Endometrial microvascular endothelial cells (primary cell): ENCODE data around the gene SIX2. TPM values are rescaled to one million over a fixed set of nuclear protein-coding genes. Genes with fewer than 3 reads are reported as not detected.

Experiments
- in situ Hi-C: cut with HindIII; loops from 2 replicates; pipeline ENCODE4 v1.10.0; 2017; ENCODE audit warnings: low sequenced_read_pairs, low pct_unique_long_range_greater_than_20kb; ENCODE audit errors: inconsistent ontology term
- total RNA-seq: library from RNA; depleted of rRNA; stranded (reverse); fragments of >200 nt; gene quantifications from one replicate; pipeline ENCODE4 v1.2.3, GENCODE V29; 2015; ENCODE audit errors: inconsistent ontology term

Gene SIX2
- total RNA-seq, 1 donor from 2014 or later = not detected

DNA sequence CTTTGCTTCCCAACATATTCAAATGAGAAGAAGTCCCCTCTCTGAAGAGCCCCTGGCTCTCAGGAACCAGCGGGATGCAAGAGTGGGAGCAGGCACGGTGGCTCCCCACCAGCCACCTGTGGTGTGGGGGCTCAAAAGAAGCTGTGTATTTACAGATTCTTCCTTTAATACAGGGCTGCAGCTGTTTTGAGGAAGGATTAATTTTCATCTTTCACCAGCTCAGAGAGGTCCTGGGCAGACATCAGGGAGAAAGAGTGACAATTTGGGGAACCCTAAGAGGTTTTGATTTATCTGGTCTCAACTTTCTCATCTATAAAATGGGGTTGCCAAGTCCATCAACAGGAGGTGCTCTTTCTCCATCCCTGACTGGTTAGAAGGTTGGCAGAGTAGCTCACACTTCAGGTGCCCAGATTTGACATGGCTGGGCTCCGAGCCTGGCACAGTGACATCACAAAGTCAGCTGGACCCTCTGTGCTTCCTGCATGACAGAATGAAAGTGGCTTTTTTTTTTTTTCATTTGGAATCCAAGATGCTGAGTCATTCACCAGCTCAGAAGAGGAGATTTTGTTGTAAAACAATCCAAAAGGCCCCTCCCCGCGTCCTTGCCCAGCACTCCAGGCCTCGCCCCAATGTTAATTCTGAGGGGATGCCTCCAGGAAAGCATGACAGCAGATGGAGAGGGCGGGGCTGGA, 15.5 kb upstream of the SIX2 start:
- in situ Hi-C loops = no loop called here

DNA sequence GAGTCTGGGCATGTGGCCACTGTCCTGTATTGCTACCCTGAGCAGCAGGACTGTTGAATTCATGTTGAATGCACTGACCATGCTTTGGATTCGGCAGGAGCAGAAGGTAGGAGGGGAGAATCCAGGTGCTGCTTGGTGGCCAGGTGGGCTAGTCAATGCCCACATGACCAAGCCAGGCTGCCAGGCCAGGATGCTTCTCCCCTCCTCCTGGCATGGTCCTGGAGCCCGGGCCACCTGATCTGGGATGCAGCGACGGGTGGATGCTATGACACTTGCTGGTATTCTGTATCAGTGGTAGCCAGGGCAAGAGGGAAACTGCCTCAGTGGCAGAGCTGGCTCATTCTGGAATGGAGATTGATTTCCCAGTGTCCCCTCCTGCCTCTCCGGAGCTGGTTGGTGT, 14.8 kb upstream of the SIX2 start:
- in situ Hi-C loops = no loop called here

DNA sequence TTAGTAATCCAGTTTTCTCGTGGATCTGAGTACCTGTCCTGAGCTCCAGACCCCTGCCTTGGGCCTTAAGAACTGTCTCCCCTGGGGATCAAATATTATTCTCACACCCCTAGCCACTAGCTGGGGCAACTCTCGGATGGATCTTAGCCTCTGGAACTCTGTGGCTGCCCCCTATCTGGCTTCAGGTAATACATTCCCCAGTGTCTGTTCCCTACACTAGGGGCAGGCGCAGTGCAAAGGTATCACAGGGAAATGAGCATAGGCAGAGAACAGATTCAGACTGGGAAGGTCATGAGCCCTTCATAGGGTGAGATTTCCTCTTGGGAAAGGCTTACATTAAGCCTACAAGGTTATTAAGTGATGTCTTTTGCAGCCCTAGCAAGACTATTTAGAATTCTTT, 11.2 kb upstream of the SIX2 start:
- in situ Hi-C loops = no loop called here

DNA sequence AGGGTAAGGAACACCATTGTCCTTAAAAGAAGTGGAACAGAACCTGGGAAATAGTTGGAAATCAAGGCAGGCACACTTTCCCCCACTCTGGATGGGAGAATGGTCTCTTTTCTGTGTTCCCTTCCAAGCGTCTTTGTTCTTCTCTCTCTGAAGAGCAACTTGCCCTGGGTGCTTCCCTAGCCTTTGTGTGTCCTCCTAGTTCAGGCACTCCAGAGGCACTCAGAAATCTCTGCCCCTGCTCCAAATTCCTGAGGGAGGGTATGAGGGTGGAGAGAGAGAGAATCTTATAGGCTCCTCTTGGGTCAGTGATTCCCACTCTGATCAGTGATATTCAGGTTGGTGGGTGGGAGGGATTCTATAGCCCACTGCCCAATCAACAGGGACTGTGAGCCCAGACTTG, 8.8 kb upstream of the SIX2 start:
- in situ Hi-C loops = no loop called here

DNA sequence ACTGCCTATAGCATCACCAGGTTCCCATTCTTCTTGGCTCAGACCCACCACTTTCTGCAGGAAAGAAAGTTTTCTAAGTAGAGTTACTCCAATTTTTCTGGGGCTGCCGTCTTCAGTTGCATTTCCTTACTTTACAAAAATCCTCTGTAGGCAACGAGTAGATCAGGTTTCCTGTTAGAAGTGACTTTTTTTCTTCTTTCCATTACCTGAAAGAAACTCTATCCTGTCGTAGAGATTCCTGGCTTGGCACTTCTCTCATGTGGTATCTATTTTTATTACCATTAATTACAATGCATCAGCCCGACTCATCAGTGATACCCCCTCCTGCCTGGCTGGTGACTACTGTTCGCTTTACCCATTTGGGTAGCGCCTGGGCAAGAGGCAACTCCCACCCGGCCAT, 5.6 kb upstream of the SIX2 start:
- in situ Hi-C loops = no loop called here

DNA sequence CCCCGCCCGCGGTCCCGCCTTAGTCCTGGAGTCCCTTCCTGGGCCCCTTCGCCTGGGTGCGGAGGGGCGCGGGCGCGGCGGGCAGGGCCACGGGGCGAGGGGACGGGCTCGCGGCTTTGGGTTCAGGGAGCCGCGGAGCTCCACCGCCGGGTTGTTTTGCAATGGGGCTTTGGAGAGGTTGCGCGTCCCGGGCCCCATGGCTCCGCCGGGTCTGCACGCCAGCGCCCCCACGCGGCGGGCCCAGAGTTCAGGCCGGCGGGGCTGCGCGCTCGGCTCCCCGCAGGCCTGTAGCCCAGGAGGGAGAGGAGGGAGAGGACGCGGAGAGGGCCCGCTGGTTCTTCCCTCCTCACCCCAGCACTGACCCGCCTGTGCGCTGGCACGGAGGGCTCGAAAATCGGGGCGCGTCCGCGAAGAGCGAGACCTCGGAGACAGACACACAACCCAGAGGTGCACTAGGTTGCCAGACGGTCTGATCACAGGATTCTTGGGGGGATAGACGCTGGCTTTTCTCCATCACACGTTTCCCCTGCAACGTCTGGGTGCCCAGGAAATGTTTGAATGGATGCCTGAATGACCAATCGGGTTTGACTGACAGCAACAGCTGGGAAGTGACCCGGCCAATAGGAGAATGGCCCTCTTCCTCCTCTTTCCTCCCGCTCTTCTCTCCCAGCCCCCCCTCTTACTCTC, 4.9 kb upstream of the SIX2 start:
- in situ Hi-C loops = no loop called here

DNA sequence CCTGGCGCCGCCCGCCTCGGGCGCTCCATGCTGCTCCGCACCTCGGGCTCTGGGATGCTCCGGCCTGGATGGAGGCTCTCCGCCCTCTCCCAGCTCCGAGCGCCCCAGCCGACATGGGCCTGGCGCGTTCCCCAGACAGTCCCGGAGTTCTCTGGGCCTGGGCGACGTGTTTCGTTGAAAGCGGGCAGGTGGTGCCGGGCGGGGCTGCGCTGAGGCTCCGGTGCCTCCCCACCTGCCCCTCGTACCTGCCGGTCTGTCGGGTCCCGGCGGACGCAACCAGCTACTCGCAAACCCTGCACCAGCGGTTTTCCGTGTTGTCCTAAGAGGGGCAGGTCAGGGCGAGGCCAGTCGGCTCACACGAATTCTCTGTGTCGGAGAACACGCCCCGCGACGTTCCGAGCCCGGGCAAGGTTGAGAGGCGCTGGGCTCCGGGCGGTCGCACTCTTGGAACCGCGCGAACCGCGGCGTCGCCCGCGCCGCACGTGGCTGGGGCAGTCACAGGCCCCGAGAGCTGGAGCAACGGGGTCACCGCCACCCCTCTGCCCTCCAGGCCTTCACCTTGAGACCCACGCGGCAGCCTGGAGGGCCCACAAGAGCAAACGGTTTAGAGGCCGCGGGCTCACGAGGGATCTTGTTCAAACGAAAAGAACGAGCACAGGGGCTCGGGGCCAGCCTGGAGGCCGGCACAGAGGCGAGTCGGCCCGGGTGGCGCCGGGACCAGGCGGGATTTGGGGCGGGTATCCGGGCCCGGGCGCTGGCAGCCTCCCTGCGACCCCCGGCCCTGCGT, 4.2 kb upstream of the SIX2 start:
- in situ Hi-C loops = no loop called here

DNA sequence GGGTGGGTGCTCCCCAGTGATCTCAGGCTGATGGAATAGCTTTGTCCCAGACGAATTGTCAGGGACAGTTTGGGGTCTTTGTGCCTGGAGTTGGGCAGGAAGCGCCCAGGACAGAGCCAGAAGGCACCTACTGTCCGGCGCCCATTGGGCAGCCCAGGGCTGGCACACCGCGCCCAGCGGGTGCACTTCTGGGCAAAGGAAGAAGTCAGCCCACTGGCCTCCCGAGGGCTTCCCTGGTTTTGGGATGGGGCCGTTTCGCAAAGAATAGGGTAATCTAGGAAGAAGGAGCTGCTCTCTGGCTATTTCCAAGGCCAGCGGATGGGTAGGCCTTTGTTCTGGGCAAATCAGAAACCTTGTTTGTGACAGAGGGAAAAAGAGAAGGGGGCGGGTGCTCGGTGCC, 3.5 kb upstream of the SIX2 start:
- in situ Hi-C loops = no loop called here

DNA sequence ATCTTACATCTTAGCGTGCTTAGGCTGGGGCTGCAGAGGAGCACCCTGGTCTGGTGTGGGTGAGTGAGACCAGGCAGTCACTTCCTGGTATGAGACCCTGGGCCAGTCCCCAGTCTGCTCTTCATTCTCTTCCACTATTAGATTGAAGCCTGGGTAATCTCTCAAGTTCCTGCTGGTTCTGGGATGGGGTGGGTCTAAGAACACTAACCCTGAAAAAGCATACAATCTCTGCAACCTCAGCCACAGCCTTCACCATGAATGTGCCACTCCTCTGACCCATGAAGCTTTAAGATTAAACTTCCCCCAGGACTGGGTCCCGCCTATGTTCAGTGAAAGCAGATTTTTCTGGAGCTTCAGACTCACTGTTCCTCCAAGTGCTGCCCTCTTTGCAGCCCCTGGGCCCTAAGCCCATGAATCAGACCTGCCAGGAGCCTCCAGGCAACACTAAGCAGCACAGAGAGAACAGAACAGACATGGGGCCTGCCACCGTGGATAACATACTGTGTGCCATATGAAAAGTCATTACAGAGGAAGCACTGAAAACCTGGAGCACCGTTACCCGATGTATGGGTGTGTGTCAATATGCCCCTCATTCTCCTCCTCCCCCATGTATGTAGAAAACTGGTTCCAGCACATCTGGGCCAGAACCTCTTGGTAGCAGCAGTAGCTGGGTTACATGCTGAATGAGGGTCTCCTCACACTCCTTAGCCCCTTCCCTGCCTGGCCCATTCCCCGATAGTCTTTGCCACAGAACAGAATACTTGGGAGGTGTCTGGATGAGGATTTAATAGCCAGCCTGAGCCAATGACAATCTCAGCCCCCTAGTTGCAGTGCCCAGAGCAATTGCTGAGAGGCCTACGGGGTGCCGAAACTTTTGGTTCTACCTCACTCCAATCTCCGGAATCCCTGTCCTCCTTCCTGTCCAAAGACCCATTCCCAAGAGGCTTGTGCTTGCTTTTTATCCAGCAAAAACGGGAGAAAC, 2.7 kb upstream of the SIX2 start:
- in situ Hi-C loops = no loop called here

DNA sequence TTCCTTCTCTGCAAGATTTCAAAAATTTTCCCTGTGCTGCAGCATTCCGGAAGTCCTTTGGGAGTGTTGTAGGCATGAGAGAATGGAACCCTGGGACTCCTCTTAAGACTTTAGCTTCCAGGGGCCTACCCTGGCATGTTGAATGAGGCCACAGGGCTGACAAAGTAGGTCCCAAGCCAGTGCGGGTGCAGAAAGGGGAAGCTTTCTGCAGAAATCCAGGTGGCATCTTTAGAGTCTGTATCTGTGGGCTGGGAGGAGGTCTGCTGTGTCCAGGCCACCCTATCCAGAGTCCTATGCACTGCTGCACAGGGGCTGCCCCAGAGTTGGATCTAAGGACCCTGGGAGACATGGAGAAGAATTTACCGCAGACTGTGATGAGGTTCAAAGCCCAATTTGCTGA, 1.9 kb upstream of the SIX2 start:
- in situ Hi-C loops = no loop called here

DNA sequence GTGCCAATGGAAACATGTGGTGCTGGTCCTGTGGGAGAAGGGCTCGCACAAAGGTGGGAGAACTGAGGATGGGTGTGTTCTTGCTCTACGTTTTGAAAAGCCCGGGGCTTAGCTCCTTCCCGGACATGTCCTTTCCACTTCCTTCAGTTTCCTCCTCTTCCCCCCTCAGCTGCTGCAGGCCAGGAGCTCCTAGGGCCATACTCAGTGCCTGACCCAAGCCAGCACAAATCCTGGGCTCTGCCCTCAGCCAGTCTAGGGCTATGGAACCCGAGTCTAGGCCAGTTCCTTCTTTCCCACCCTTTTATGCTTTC, 1.4 kb upstream of the SIX2 start:
- in situ Hi-C loops = no loop called here

DNA sequence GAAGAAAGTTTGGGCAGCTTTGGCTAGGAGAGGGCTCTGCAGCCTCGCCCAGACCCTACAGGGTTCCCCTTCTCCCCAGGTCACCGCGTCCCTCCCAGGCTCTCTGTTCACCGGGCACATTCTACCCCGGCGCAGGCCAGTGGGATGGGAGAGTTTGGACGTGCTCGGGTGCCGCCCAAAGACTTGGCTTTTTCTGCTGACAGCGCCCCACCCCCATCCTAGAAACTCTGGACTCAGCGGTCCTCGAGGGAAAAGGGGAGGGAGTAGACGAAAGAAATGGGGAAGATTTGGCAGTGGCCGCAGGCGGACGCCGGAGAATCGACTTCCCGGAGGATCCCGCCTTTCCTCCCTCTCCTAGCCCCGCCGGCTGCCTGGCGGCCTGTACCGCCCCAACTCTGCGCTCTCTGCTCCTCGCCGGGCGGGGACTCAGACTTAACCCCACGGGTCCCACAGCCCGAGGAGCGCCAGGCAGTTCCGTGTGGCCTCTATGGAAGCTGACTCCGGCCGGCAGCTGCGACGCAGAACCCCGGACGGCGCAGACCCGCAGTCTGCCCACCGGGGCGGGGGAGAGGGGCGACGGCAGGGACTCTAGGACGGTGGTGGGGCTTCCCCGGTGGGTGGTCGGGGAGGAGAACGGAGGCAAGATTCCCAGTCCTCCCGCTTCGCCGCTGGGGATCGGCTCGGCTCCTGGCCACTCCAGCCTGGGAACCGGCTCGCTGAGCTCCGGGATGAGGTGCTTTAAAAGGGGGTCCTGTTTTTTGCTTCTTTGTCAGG, 863 bp upstream of the SIX2 start:
- in situ Hi-C loops = no loop called here

DNA sequence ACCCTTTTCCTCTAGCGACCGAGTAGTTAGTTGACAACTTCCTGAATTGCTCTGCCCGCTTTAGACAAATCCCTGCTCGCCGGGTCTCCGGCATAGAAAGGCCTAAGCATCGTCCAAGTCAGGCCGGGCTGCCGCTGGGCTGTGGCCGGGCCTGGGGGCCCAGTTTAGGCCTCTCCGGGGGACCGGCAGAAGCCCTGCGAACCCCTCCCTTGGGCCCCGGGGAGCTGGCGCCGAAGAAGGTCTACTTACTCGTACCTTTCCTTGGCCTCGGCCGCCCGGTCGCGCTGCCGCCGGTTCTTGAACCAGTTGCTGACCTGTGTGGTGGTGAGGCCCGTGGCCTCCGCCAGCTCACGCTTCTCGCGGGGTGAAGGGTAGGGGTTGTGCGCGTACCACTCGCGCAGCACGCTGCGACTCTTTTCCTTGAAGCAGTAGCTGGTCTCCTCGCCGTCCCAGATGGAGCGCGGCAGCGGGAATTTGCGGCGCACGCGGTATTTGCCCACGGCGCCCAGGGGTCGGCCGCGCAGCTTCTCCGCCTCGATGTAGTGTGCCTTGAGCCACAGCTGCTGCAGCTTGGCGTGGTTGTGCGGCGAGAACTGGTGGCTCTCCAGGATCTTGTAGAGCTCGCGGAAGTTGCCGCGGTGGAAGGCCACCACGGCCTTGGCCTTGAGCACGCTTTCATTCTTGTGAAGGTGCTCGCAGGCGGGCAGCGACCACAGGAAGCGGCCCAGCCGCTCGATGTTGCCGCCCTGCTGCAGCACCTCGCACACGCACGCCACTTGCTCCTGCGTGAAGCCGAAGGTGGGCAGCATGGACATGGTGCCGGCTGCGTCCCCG, 739 bp downstream of the SIX2 start:
- in situ Hi-C loops = no loop called here

DNA sequence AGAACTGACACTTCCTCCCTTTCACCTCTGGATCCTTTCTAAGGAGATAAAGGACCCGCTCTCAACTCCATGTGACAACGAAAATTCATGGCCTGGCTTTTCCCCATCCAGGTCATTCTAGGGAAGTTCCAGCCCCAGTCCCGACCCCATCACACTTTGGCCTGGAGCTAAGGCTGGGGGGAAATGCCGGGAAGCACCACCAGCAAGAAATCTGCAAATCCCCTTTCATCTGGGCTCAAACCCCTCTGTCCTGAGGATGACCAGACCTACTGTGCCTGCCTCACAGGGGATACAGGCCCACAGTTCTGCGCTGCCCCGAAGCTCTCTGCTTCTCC, 1.3 kb downstream of the SIX2 start:
- in situ Hi-C loops = no loop called here

DNA sequence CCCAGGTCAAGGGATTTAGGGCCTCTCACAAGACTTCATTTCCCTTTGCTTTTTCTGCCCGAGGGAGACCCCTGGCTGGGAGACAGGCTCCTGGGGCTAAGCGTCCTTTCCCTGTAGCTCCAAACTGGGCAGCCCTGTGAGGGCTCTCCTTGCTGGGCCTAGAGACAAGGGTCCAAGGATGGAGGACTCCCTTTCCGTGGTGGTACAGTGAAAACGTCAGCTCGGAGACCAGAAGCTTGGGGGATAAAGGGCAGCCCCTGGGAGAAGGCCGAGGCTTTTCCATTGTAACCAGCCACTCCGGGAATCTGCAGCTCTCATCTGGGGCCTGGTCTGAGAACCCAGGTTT, 2.3 kb downstream of the SIX2 start:
- in situ Hi-C loops = no loop called here

DNA sequence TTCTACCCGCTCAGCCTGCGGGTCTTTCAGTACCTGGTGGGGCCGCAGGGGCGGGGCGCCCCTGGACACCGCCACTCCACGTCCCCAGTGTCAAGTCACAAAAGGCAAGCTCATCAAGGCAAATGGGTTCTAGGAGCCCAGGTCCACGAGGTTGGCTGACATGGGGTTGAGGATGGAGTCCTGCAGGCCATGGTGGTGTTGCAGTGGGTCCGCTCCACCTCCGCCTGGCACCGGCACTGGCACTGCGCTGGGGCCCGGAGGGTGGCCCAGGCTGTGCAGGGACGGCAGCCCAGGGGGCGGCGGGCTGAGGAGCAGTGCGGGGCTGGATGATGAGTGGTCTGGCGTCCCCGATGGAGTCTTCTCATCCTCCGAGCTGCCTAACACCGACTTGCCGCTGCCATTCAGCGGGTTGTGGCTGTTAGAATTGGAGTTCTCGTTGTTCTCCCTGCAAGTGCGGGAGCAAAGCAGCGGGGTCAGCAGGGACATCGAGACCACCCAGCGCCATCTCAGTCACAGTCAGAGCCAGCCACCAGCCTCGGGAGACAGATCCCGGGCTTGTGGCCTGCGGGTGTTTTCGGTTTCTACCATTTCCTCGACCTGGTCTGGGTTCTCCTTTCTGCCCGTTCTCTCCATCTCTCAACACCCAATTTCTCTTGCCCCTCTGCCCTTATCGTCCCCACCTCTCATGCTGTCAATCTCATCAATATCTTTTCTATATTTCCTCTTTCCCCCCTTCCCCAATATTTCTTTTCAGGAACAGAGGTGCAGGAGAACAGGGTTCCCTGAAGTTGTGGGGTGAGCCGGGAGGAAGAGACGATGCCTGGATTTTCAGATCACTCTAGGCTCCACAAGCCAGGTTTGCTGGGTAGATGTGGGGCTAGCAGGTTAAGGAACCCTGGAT, 3.0 kb downstream of the SIX2 start:
- in situ Hi-C loops = no loop called here
